Erythroblast (primary cell): ENCODE results near the gene ARMC10.

Experiments used
- GATA1 ChIP-seq: IDR thresholded peaks from 2 replicates; pipeline ENCODE4 v1.6.1; 2011; ENCODE audit warnings: low read depth, mild to moderate bottlenecking, control low read depth, low read length, moderate library complexity
- POLR2A ChIP-seq: IDR thresholded peaks from 2 replicates; pipeline ENCODE4 v1.6.1; 2011; ENCODE audit warnings: mild to moderate bottlenecking, low read length

DNA sequence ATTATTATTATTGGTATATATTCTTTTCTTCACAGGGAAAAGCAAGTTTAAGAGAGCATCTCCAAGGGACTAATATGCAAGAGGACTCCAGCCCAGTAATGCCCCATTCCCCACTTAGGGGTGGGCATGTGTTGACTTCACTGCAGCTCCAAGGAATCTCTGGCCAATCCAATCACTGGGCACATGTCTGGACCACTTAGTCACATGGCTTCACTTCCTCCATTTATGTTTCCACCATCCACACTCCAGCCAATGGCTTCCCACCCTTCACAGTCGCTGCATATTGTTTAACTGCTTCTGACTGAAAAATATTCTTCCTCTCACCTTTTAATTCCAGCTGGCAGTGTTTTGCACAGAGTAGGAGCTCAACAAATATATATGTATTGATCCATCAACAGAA lies 43.9 kb upstream of the ARMC10 start:
- TF ChIP-seq POLR2A (no peak), GATA1 (no peak)
